ENCODE measurements around the gene CNOT11. TPM values are rescaled to one million over a fixed set of nuclear protein-coding genes. Genes with fewer than 3 reads are reported as not detected.

CNOT11 gene
- total and polyA plus RNA-seq, 2 of the 13 experiments (the other 11 are each of a cell fraction or from before 2014, with no cell fraction given): 114 to 209 TPM

GRCh38 chr2:101251844-101252407 is 760 bp upstream of the CNOT11 start (continued):
- TF ChIP-seq CHD4 (IDR thresholded peaks at IDR 0.05; ENCODE audit: borderline replicate concordance, low read length): peak; percentile 23; the same call in 1 of the 2 replicates
- TF ChIP-seq RFXAP (CRISPR knock-in tag; IDR thresholded peaks at IDR 0.05; ENCODE audit: borderline replicate concordance): peak; percentile 5; the same call in 1 of the 2 replicates
- 0 out of 2 replicates have a peak, but pooled peaks have one; percentile 83 for TF ChIP-seq RORA (CRISPR knock-in tag; IDR thresholded peaks at IDR 0.05)
- TF ChIP-seq GFI1 (CRISPR knock-in tag; IDR thresholded peaks at IDR 0.05; ENCODE audit: borderline replicate concordance): no peak
- 0 out of 2 replicates have a peak, but pooled peaks have one; percentile 4 for TF ChIP-seq RXRB (CRISPR knock-in tag; IDR thresholded peaks at IDR 0.05; ENCODE audit: borderline replicate concordance)
- peak; percentile 67 for TF ChIP-seq RAD21 (CRISPR knock-in tag; IDR thresholded peaks at IDR 0.05)
- peak; percentile 48; the same call in 1 of the 2 replicates for TF ChIP-seq ZSCAN9 (CRISPR knock-in tag; IDR thresholded peaks at IDR 0.05; ENCODE audit: borderline replicate concordance)
- 0 out of 2 replicates have a peak, but pooled peaks have one; percentile 39 for TF ChIP-seq ZNF256 (CRISPR knock-in tag; conservative IDR thresholded peaks at IDR 0.05)
- no peak for TF ChIP-seq MYNN (CRISPR knock-in tag; IDR thresholded peaks at IDR 0.05; ENCODE audit: low read depth)
- 0 out of 2 replicates have a peak, but pooled peaks have one; percentile 17 for TF ChIP-seq SAP130 (CRISPR knock-in tag; IDR thresholded peaks at IDR 0.05; ENCODE audit: low read depth)
- TF ChIP-seq MBD4 (IDR thresholded peaks at IDR 0.05; ENCODE audit: borderline replicate concordance, low read length): 0 out of 2 replicates have a peak, but pooled peaks have one; percentile 79
- TF ChIP-seq TEF (CRISPR knock-in tag; IDR thresholded peaks at IDR 0.05): 0 out of 2 replicates have a peak, but pooled peaks have one; percentile 46
- TF ChIP-seq ZMAT3 (CRISPR knock-in tag; conservative IDR thresholded peaks at IDR 0.05): 0 out of 2 replicates have a peak, but pooled peaks have one; percentile 17
- TF ChIP-seq DMAP1 (CRISPR knock-in tag; IDR thresholded peaks at IDR 0.05): no peak
- peak; percentile 33 for TF ChIP-seq DBP (CRISPR knock-in tag; IDR thresholded peaks at IDR 0.05; ENCODE audit: not compliant biosample characterization)
- TF ChIP-seq ZNF543 (CRISPR knock-in tag; IDR thresholded peaks at IDR 0.05): peak; percentile 5; the same call in 1 of the 2 replicates
- peak; percentile 11; the same call in 1 of the 2 replicates for TF ChIP-seq ZGPAT (CRISPR knock-in tag; IDR thresholded peaks at IDR 0.05)
- no peak for TF ChIP-seq POLR2G (IDR thresholded peaks at IDR 0.05; ENCODE audit: low read depth, low read length)
- TF ChIP-seq ATF6 (CRISPR knock-in tag; conservative IDR thresholded peaks at IDR 0.05): no peak
- 0 out of 2 replicates have a peak, but pooled peaks have one; percentile 6 for TF ChIP-seq GZF1 (CRISPR knock-in tag; IDR thresholded peaks at IDR 0.05)
- TF ChIP-seq TCF12 (IDR thresholded peaks at IDR 0.05): no peak
- TF ChIP-seq TCF12 (CRISPR knock-in tag; IDR thresholded peaks at IDR 0.05): 0 out of 2 replicates have a peak, but pooled peaks have one; percentile 11
- 0 out of 2 replicates have a peak, but pooled peaks have one; percentile 3 for TF ChIP-seq ZNF331 (CRISPR knock-in tag; IDR thresholded peaks at IDR 0.05)
- 0 out of 2 replicates have a peak, but pooled peaks have one; percentile 9 for TF ChIP-seq ZKSCAN8 (CRISPR knock-in tag; IDR thresholded peaks at IDR 0.05; ENCODE audit: borderline replicate concordance)
- peak; percentile 53 for TF ChIP-seq STAG1 (CRISPR knock-in tag; IDR thresholded peaks at IDR 0.05)
- TF ChIP-seq SKI (IDR thresholded peaks at IDR 0.05; ENCODE audit: partially characterized antibody): peak; percentile 16
- no peak for TF ChIP-seq ZNF446 (CRISPR knock-in tag; IDR thresholded peaks at IDR 0.05)
- TF ChIP-seq ZNF7 (CRISPR knock-in tag; IDR thresholded peaks at IDR 0.05): no peak

Data from HepG2 (cell line).